Transverse colon (tissue), 4 donors: ENCODE data around the gene SDR39U1. TPM values are rescaled to one million over a fixed set of nuclear protein-coding genes. Genes with fewer than 3 reads are reported as not detected.
A peak's percentile ranks its signal among the peaks of the same experiment; 100 is the strongest.

ENCODE experiments used
- DNase-seq: peaks from one replicate; pipeline ENCODE4 v3.0.0-alpha.2; 2019
- H3K27ac ChIP-seq, 4 donors: fragments of 200-600 bp; sonication (generic); 2 replicates each; pipeline ENCODE4 v1.5.1; 2016 to 2018; ENCODE audit warnings: inconsistent platforms in 4 of 4
- H3K27me3 ChIP-seq: fragments of 200-600 bp; sonication (generic); 2 replicates; pipeline ENCODE4 v1.5.1; 2017; ENCODE audit warnings: inconsistent platforms
- H3K36me3 ChIP-seq, 4 donors: fragments of 200-600 bp; sonication (generic); 2 replicates each; pipeline ENCODE4 v1.5.1; 2017 to 2019; ENCODE audit warnings: inconsistent platforms in 4 of 4
- H3K4me1 ChIP-seq, 4 donors: fragments of 200-600 bp; sonication (generic); 2 replicates each; pipeline ENCODE4 v1.5.1; 2017 to 2020; ENCODE audit warnings: inconsistent platforms in 4 of 4
- H3K4me3 ChIP-seq, 4 donors: fragments of 200-600 bp; sonication (generic); 1 replicate in 1 of 4; 2 replicates in 3 of 4; pipeline versions ENCODE4 v1.5.1 to v1.6.1; 2017 to 2019; ENCODE audit warnings: inconsistent platforms in 4 of 4
- H3K9me3 ChIP-seq, 2 donors: fragments of 200-600 bp; sonication (generic); 2 replicates each; pipeline ENCODE4 v1.5.1; 2017 to 2019; ENCODE audit warnings: inconsistent platforms in 2 of 2
- EP300 ChIP-seq: sonication (generic); formaldehyde crosslinking; IDR thresholded peaks from one replicate; pipeline ENCODE4 v1.6.1; 2017; ENCODE audit warnings: antibody characterized with exemption, low read depth
- POLR2A ChIP-seq: fragments of 450-650 bp; IDR thresholded peaks from one replicate; pipeline ENCODE4 v1.6.1; 2016; ENCODE audit warnings: antibody characterized with exemption, mild to moderate bottlenecking, moderate library complexity
- POLR2AphosphoS5 ChIP-seq, 3 donors: sonication (generic); formaldehyde crosslinking; IDR thresholded peaks; one replicate each; pipeline ENCODE4 v1.6.1; 2016; ENCODE audit warnings: antibody characterized with exemption in 3 of 3
- WGBS, 2 donors: methylation state at CpG; one replicate each; pipeline ENCODE4 v1.1.5; 2018; ENCODE audit warnings: low coverage in 1 of 2; 5-methylcytosine and 5-hydroxymethylcytosine counted together
- in situ Hi-C, 4 donors: fragments of 200-750 bp; cut with MboI; loops; one replicate each; pipeline versions ENCODE4 v1.15.0 to v1.15.1; 2017; ENCODE audit warnings: low sequenced_read_pairs in 3 of 4, low pct_ligation_motif_present in 1 of 4, low pct_unique_long_range_greater_than_20kb in 1 of 4
- intact Hi-C: fragments of 100-400 bp; cut with DNase I; formaldehyde crosslinking; loops from one replicate; pipeline ENCODE4 v1.15.1; 2023; ENCODE audit warnings: low total_unique reads
- total RNA-seq, 4 donors: library from RNA; depleted of rRNA; stranded (reverse); fragments of >200 nt; gene quantifications; one replicate each; pipeline ENCODE4 v1.1.0, GENCODE V29; 2016
- TF ChIP-seq, protein P1 (sequence below), 5 experiments: fragments of 200-600 bp in 3 of 5; fragments of 450-650 bp in 2 of 5; sonication (generic) in 3 of 5; IDR thresholded peaks; 1 replicate in 2 of 5; 2 replicates in 3 of 5; pipeline ENCODE4 v1.5.1; 2016 to 2017; ENCODE audit warnings: antibody characterized with exemption in 5 of 5, inconsistent platforms in 3 of 5, mild to moderate bottlenecking in 2 of 5, moderate library complexity in 1 of 5

Gene SDR39U1
- total RNA-seq, 4 donors from 2014 or later: 18.3 to 202 (median 39.3) TPM

DNA sequence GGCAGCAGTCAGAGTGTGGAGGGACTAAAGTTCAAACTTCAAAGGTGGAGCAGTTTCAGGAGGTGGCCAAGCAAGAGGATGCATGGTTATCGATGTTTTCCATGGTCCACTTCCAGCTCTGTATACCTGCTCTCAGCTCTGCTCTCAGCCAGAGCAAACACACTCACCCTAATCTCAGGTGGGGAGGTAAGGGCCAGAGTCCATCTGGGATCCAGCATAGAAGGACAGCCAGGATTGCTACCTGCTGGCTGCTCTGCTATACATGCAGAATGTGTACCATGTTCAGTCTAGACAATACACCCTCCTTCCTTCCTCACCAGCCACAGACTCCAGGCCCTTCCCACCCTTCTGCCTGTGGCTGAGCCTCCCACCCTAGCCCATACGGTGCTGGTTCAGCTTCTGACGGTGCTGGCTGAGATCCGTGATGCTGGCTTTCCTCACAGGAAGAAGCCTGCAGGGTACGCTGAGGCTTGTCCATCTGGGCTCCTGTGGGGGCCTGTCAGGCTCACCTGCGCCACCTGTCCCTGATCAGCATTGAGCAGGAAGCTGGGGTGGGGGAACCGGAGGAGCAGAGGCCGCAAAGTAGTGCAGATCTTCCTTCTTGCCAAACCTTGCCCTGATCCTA, 15.6 kb downstream of the SDR39U1 start:
- Histone ChIP-seq H3K9me3 (no peaks in the 10 kb centered on the region), H3K4me3 (no peak overlapping the region), H3K27me3 (no peaks in the 10 kb centered on the region), H3K4me1 (peaks cover 30 to 81% (median 66%) of the 10 kb centered on the region in 4 donors), H3K27ac (peak overlapping the region; percentile 75 to 92 (median 83)), H3K36me3 (no peaks in the 10 kb centered on the region)
- DNase-seq: peak; percentile 65
- intact Hi-C loops (no loop called here), in situ Hi-C loops (loop anchor here in 3 of 4 donors (25.0 kb wide), 2 partner anchors 90 to 190 kb away; partner anchors contain the start of genes GMPR2 (in 3 of the 3), NEDD8 (in 3 of the 3), TINF2 (in 3 of the 3) and ADCY4 (in 1 of the 3))
- TF ChIP-seq, protein P1, sequence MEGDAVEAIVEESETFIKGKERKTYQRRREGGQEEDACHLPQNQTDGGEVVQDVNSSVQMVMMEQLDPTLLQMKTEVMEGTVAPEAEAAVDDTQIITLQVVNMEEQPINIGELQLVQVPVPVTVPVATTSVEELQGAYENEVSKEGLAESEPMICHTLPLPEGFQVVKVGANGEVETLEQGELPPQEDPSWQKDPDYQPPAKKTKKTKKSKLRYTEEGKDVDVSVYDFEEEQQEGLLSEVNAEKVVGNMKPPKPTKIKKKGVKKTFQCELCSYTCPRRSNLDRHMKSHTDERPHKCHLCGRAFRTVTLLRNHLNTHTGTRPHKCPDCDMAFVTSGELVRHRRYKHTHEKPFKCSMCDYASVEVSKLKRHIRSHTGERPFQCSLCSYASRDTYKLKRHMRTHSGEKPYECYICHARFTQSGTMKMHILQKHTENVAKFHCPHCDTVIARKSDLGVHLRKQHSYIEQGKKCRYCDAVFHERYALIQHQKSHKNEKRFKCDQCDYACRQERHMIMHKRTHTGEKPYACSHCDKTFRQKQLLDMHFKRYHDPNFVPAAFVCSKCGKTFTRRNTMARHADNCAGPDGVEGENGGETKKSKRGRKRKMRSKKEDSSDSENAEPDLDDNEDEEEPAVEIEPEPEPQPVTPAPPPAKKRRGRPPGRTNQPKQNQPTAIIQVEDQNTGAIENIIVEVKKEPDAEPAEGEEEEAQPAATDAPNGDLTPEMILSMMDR (IDR thresholded peaks at IDR 0.05): no peak
- TF ChIP-seq POLR2A (peak; percentile 35), POLR2AphosphoS5 (IDR thresholded peaks at IDR 0.05) (peak in 2 of 3 donors; percentile 52 to 68)
- 39 to 80% methylated on average over 1 to 8 of the region's 8 CpGs for WGBS, 2 donors

DNA sequence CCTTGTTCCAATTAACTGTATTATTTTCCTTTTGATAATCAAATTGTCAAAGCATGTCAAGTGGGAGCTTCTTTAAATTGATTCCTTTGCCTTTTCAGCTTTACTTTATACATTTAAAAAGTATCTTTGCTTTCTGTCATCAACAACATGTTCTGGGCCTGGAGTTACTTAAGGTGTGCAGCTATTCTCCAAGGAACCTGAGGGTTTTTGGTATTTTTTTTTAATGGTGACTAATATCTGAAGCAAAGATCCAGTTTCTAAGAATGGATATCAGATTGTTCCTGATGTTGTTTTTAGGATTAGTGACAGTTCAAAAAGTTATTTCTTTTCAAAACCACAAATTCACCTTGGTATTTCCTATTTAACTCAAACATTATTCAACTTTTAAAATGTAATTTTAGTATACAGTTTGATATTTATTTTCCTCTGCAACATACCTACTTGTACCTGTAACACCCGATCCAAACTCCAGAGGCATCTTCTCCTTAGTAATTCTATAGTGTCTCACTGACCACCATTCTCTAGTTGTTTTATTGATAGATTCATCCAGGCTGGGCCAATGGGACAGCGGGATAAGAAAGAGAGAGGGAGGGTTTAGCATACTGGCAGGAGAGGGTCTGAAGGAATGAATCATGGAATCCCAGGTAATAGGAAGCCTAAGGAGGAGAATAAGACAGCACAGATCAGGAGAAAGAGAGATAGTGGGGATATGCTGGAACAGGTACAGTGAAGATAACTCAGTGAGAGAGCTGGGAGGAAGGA, 16.2 kb downstream of the SDR39U1 start:
- in situ Hi-C loops: loop anchor here in 3 of 4 donors (25.0 kb wide), 2 partner anchors 89 to 189 kb away; partner anchors contain the start of genes GMPR2 (in 3 of the 3), NEDD8 (in 3 of the 3), TINF2 (in 3 of the 3) and ADCY4 (in 1 of the 3)
- no peaks in the 10 kb centered on the region for H3K36me3 ChIP-seq
- H3K27ac ChIP-seq: peak overlapping the region; percentile 75 to 92 (median 83)
- intact Hi-C loops: no loop called here
- no peaks in the 10 kb centered on the region for H3K27me3 ChIP-seq
- peaks cover 27 to 75% (median 60%) of the 10 kb centered on the region in 4 donors for H3K4me1 ChIP-seq
- H3K4me3 ChIP-seq: no peak overlapping the region
- 43 to 57% methylated on average over 2 of the region's 2 CpGs for WGBS, 2 donors
- H3K9me3 ChIP-seq: no peaks in the 10 kb centered on the region
- TF ChIP-seq, protein P1 (IDR thresholded peaks at IDR 0.05): no peak
- TF ChIP-seq EP300 (no peak), POLR2AphosphoS5 (IDR thresholded peaks at IDR 0.05) (no peak), POLR2A (no peak)
- DNase-seq: no peak

DNA sequence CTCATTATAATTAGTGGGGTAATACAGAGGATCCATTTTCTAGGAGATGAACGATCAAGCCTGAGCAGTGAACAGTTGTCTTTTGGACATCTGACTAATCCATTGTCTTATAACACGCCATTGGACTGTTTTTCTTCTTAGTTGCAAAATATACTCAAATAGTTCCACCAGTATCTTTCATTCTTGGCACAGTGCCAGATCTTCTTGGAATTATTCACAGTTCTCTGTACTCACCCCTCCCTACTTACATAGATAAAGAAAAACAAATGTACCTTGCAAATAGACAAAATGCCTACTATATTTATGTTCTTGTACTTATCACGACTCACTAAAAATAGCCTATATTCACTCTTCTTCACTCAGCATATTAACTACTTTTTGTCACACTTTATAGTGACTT, 16.9 kb downstream of the SDR39U1 start:
- in situ Hi-C loops (loop anchor here in 3 of 4 donors (25.0 kb wide), 2 partner anchors 88 to 188 kb away; partner anchors contain the start of genes GMPR2 (in 3 of the 3), NEDD8 (in 3 of the 3), TINF2 (in 3 of the 3) and ADCY4 (in 1 of the 3)), intact Hi-C loops (no loop called here)
- H3K4me1 ChIP-seq: peaks cover 22 to 68% (median 54%) of the 10 kb centered on the region in 4 donors
- TF ChIP-seq POLR2A (no peak), POLR2AphosphoS5 (IDR thresholded peaks at IDR 0.05) (no peak), EP300 (no peak)
- TF ChIP-seq, protein P1 (IDR thresholded peaks at IDR 0.05): no peak
- no peaks in the 10 kb centered on the region for H3K9me3 ChIP-seq
- no peaks in the 10 kb centered on the region for H3K36me3 ChIP-seq
- H3K27ac ChIP-seq: peak overlapping the region; percentile 75 to 92 (median 83)
- no peak for DNase-seq
- no peak overlapping the region for H3K4me3 ChIP-seq
- 37 to 40% methylated on average over 3 of the region's 3 CpGs for WGBS, 2 donors
- H3K27me3 ChIP-seq: no peaks in the 10 kb centered on the region
